PFSK-1 (cell line): ENCODE data around the gene AGTPBP1.

Experiments
- FOXP2 ChIP-seq: optimal IDR thresholded peaks from 2 replicates; pipeline ENCODE3; 2011; ENCODE audit warnings: borderline replicate concordance, control low read depth, inconsistent platforms; ENCODE audit not compliant: insufficient read depth; ENCODE audit errors: extremely low read length, extremely low read depth
- POLR2AphosphoS5 ChIP-seq: IDR thresholded peaks from 2 replicates; pipeline ENCODE4 v1.6.1; 2012; ENCODE audit warnings: low read depth, mild to moderate bottlenecking, control low read depth, low read length, moderate library complexity
- REST ChIP-seq, 2 experiments: IDR thresholded peaks; 2 replicates each; pipeline versions ENCODE4 v1.6.1 to v1.8.0; 2011 to 2012; ENCODE audit warnings: low read depth in 2 of 2, low read length in 2 of 2, control low read depth in 1 of 2, inconsistent platforms in 1 of 2, mild to moderate bottlenecking in 1 of 2, moderate library complexity in 1 of 2; ENCODE audit not compliant: insufficient read depth in 1 of 2
- SIN3A ChIP-seq: IDR thresholded peaks from 2 replicates; pipeline ENCODE4 v1.6.1; 2012; ENCODE audit warnings: mild to moderate bottlenecking, low read length, moderate library complexity, borderline replicate concordance; ENCODE audit not compliant: insufficient read depth
- TAF1 ChIP-seq: IDR thresholded peaks from 2 replicates; pipeline ENCODE4 v1.6.1; 2012; ENCODE audit warnings: low read length, control low read depth, borderline replicate concordance; ENCODE audit not compliant: insufficient read depth

Gene AGTPBP1

GRCh38 chr9:85688361-85688760 lies 53.4 kb downstream of the AGTPBP1 start:
- TF ChIP-seq SIN3A (no peak), REST (IDR thresholded peaks at IDR 0.05; ENCODE audit: insufficient read depth in 1 of 2, low read depth in 2 of 2, low read length in 2 of 2) (no peak), TAF1 (no peak), FOXP2 (no peak), POLR2AphosphoS5 (no peak)

GRCh38 chr9:85685081-85685480 lies 56.7 kb downstream of the AGTPBP1 start:
- no peak for TF ChIP-seq FOXP2
- TF ChIP-seq REST (IDR thresholded peaks at IDR 0.05; ENCODE audit: insufficient read depth in 1 of 2, low read depth in 2 of 2, low read length in 2 of 2): no peak
- no peak for TF ChIP-seq POLR2AphosphoS5
- no peak for TF ChIP-seq SIN3A
- TF ChIP-seq TAF1: no peak

- TF ChIP-seq FOXP2: no peak
- no peak for TF ChIP-seq REST (IDR thresholded peaks at IDR 0.05; ENCODE audit: insufficient read depth in 1 of 2, low read depth in 2 of 2, low read length in 2 of 2)
- TF ChIP-seq SIN3A: no peak
- TF ChIP-seq POLR2AphosphoS5: no peak
- no peak for TF ChIP-seq TAF1
These were observed 65.0 kb downstream of the AGTPBP1 start for GRCh38 chr9:85676790-85677189.

- TF ChIP-seq SIN3A (no peak), FOXP2 (no peak), POLR2AphosphoS5 (no peak), REST (IDR thresholded peaks at IDR 0.05; ENCODE audit: insufficient read depth in 1 of 2, low read depth in 2 of 2, low read length in 2 of 2) (no peak), TAF1 (no peak)
These were observed 74.4 kb downstream of the AGTPBP1 start for GRCh38 chr9:85667374-85667773.

GRCh38 chr9:85666086-85666485 lies 75.7 kb downstream of the AGTPBP1 start:
- TF ChIP-seq FOXP2 (no peak), TAF1 (no peak), REST (IDR thresholded peaks at IDR 0.05; ENCODE audit: insufficient read depth in 1 of 2, low read depth in 2 of 2, low read length in 2 of 2) (no peak), SIN3A (no peak), POLR2AphosphoS5 (no peak)
